ENCODE measurements around the gene LRRC75A.
A peak's percentile ranks its signal among the peaks of the same experiment; 100 is the strongest.

LRRC75A gene

DNA sequence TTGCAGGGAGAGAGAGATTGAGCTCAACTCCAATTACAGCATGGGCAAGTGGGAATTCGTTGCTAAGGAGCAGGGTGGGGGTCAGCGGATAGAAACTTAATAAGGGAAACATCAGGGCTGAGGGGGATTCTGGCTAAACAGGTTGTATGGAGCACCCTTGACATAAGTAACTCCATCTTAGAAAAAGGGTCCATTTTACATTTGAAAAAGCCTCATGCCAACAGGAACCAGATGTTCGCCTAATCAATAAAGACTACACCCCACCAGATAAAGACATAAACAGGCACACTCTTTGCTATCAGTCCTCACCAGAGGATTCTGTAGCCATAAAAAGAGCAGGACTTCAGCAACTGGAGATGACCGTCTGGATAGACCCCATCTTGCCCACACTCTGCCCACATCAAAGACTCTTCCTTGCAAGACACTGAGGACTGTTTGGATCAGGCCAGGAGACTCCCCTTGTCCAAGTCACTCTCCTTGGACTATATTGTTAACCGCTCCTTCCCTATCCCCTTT lies 1.6 kb upstream of the LRRC75A start:
- no peak for DNase-seq

DNA sequence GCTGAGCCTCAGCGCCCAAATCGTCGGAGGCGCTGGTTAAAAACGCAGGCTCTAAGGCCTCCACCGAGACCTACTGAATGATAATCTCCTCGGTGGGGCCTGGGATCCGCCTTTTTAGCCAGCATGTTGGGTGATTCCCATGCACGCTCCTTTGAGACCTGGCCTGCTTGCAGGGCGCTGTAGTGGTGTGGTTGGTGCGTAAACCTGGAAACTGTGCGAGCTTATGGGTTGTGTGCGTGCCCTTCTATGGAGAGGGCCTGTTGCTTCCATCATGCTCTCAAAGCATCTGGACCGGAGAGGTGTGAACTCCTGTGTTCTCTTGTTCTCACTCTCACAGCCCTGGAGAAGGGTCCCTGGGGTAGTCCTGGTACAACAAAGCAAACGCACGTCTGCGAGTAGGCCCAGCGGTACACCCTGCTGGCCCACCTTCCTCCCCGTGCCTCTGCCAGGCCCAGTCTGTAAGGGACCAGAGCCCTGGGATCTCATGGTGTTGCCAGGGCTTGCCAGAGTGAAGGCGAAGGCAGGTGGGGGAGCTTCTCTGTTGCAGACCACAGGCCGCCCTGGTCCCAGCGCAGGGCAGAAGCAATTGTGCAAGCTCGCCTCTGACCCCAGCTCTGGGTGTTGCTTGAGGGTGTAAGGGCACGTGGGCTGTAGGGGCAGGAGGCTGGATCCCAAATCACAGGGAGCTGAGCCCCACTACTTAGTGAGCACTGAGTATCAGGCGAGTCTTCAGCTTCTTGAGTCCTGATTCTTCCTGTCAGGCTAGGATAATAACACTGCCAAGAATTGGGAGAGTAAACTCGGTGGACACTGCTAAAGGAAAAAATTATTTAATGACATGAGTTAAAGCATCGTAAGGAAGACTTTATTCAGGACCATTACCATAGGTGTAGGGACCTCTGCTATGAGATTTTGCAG lies 879 bp upstream of the LRRC75A start:
- no peak for DNase-seq

DNA sequence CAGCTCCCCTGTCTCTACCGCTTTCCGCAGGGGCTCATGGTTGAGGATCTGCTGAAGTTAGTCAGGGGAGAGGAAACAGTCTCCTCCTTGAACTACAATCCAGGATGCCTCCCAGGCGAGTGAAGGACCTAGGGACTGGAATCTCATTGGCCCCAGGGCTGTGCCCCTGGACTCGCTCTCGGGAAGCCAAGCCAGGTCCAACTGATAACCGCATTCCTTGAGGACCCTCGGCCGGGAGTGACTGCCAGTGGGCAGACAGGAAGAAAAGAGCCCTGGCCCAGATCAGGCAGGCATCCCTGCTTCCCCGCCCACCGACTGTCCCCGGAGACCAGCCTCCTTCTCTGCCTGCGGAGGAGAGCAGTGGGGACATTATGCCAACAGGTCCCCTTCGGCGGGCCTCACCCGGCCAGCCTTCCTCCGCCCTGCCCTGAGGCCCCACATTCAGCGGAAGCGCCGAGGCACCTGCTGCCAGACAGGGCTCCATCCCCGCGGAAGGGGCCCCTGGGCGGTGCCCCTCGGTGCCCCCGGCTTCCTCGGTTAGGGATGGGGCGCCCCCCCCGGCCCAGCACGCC lies 776 bp downstream of the LRRC75A start:
- DNase-seq = no peak

DNA sequence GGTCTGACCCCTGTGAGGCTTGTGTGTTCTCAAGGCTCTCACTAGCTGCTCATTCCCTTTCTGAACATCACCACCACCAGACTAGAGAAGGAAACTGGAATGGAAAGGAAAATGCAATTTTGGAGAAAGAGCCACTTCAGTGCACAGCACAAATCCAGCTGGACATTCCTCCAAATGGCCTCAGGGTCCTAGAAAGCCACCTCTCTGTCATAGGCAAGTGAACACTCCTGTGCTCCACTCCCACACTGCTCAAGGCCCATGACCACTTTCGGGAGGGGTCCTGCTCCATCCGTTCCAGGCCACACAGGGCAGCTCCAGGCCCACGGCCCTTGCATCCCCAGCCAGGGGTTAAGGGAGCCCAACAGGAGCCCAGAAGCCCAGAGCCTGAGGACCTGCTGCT lies 2.6 kb downstream of the LRRC75A start:
- DNase-seq = no peak

DNA sequence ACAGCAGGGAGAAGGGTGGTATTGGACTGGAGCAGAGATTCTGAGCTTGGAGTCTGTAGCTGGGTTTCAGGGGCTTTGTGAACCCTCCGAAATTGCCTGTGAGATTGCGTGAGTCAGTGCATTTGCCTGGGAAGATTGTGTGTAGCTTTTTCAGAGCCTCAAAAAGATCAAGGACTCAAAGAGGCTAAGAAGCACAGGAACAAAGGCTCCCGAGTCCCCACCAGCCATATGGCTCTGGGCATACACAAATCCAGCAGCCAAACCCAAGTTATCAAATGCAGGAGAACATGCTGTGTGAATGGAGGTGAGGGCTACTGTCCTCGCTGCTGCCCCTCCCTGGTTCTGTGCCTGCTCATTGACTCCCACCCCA lies 3.0 kb downstream of the LRRC75A start:
- DNase-seq = no peak

DNA sequence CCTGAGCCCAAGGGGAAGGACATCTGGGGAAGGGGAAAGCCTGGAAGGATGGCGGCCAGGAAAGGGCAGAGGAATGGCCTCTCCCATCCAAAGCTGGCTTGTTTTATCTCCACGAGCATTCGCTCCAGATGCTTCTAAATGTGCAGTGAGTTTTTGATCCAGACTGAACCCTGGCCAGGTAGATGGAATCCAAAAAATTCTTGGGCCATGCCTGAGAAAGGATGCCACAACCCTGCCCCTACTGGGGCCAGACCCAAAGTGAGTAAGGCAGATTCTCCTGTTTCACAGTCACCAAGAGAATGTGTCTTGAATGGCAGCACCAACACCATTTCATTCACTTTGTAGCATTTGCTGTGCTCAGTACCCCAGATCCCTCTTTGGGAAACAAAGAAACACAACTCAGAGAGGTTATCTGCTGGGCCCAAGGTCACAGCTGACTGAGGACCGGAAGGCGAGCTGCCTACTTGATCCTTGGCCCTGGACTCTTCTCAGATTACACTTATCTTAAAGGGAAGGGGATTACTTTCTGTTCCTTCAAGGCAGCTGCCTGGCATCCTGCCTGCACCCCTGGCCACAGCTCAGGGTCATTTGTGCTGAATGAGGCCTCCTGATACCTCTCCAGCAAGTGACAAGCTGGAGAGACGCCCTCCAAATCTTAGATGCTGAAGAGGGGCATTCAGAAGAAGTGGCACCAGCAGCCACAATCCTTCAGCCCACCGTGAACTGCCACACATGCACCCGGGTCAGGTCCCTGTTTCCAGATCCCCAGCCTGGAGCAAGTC lies 3.6 kb downstream of the LRRC75A start:
- DNase-seq = no peak

DNA sequence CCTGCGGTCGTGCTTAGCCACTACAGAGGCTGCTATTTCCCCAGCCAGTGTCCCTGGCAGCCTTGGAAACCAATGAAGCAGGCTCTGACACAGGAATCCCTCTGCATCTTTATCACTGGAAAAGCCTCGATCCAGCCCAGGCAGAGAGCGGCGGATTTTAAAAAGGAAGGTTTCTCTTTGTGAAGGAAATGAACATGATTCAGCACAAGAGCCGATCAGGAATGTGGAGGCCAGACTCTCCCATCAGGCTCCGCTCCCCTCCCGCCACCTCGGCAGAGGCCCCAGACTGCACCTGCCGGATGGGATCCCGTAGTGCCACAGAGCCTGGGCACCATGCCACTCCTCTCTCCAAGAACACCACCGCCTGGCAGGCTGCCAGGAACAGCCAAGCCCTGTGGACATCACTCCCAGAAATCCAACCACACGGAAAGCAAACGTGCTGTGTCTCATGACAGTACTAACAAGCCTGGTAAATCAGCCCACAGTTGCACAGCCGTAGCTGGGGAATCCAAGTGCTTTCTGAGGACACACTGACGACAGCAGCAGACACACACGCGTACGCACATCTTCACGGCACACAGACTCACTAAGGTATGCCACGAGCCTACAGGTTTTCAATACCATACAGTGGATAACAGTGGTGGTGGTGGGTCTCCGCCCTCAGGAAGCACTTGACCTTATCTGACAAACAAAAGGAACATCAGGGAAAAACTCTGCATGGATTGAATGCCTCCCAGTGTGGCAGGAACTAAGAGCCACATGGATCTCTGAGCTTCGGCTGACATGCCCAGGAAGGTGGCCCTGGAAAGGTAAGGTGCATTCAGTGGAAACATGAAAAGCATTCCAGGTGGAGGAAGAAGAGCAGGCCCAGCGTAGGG lies 5.4 kb downstream of the LRRC75A start:
- peak; percentile 66 for DNase-seq

DNA sequence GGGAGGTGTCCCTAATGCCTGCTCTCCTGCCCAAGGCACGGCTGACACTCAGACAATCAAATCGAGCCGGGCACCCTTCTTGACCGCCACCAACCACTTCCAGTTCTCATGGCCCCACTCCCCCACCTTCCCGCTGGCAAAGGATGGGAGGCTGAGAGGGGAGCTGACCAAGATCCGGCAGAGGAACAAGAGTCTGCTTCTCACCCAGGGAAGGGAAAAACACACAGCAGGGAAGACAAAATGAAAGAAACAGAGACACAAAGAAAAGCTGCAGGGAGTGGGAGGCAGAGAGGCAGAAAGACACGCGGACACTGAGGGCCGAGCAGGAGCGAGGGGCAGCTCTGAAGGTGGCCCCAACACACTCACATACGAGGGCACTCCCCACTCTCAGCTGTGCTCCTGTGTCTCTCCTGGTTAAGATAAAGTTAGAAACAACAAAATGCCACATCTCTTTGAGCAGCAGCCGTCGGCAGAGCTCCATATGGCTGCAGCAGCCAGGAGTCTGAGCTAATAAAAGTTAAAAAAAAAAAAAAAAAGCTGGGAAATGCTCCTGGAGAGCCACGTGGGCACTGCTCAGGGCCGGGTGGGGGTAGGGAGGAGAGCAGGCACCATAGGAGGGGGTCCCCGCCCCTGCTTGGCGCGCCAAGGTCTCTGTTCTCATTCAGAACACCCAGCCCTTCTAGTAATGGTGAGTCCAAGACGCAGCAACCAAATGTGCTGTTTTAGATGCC lies 7.4 kb downstream of the LRRC75A start:
- DNase-seq = no peak

DNA sequence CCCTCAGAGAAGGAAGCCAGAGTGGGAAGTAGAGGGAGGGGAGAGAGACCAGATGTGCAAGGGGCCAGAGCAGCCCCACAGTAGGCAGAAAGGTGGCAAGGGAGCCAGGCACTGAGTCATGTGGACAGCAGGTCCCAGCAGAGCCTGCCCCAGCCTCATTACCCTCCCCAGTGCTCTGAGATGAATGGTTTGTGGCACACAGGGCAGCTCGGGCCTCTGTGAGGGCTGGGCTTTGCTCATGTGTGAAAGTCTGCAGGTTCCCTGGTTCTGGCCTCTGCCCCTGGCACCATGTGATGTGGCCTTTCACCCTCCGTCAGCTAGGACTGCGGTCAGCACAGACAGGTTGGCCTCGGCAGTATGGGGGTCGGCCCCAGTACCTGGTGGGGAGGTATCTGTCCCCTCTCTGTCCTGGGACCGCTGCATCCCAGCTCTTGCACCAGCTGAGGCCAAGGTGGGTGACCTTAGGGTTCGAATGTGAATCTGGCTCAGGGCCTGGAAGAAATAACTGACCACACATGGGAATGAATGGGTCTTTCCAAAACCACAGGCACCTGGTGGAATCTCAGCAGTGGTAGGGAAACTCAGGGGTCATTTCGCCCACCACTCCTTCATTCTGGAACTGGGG lies 8.9 kb downstream of the LRRC75A start:
- DNase-seq = no peak

DNA sequence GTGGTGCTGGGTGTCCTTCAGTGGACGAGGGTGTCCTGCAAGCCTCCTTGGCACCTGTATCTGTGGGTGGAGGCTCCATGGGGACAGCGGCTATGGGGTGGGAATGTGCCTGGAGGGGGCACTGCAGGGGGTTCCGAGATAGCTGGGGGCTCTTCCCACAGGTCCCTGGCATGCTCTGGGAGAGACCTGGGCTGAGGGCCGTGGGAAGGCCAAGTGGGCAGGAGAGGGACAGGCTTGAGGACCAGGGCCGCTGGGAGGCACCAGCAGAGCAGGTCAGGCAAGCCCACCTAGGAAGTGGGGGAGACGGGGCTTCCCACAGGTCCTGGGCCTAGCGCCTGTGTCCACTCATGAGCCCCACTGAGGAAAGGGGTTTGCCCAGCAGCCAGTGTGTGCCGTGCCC lies 9.7 kb downstream of the LRRC75A start:
- DNase-seq = no peak

DNA sequence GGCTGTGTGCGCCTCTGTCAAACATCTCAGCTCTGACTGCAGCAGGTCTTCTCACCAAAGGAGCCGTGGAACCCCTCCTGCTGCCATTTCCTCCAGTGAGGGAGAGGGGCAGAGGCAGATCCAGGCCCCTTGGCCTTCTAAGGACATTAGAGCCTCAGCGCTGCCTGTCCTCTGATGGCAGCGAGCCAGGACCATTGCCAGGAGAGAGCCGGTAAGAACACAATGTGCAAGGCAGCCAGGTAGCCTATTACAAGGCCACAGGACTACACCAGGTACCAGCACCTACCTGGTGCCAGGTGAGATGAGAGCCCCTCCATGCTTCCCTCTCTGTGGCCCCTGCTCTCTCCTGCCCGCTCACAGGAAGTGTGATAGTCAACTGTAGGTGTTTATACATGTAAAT lies 11.0 kb downstream of the LRRC75A start:
- no peak for DNase-seq

DNA sequence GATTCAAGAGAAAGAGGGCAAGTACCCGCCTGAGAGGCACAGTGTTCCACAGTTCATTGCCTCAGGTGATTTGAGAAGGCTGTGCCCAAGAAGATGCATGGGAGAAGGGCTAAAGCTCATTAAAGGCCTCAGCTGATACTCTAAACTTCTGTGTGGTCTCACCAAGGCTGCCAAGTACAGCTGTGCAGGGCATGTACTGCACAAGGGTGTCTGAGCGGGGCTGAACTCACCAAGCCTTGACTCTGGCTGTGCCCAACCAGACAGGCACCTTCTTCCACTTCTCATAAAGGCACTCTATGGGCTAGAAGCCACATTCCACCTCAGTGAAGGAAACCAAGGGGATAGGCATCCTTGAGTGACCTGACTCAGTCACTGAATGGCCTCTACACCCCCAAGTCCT lies 12.7 kb downstream of the LRRC75A start:
- no peak for DNase-seq

DNA sequence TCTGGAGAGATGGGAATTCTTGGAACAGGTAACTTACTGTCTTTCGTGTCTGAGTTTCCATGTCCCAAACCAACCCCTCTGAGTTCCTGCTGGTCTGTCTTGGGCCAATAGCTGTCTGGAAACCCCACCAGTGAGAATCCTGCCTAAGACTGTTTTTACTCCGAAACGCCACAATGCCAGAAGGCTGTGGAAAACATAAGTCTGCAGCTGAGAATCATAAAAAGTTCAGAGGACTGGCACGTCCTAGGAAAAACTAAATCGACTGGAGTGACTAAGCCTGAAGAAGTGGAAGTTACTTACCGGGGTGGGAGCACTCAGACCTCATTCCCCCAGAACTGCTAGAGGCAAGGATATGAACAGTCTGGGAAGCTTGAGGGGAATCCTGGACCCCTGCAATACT lies 13.3 kb downstream of the LRRC75A start:
- no peak for DNase-seq

DNA sequence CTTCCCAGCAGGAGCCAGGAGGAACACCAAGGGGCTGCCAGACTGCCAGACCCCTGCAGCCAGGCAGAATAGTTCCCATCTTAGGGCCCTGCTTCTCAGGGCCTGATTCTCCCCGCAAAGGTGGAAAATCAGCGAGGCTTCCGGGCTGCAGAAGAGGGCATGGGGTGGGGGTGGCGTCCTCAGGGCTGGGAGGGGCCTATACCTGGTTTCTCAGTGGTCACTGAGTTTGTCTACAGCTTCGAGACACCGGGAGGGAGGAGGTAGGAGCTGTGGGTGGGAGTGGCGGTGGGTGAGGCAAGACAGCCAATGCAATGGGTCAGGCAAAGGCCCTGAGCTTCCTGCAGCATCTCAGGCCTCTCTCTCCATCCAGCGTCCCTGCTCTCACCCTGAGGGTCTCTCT lies 14.3 kb downstream of the LRRC75A start:
- no peak for DNase-seq

DNA sequence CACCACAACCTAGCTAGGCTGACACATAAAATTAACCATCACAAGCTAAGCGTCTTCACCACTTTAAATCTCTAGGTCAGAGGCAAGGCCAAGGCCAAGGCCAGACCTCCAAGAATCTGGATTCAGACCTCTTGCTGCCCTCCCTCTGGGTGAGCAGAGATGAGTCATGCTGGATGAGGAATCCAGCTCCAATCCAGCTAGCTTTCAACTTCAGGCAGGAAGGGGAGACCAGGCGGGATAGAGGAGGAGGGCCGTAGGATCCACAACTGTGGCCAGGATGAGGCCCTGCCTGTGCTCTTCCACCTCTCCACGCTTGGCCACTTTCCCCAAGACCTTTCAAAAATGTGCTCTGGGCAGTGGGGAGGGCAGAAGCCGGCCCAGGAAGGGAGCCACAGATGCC lies 14.7 kb downstream of the LRRC75A start:
- DNase-seq = peak; percentile 88

DNA sequence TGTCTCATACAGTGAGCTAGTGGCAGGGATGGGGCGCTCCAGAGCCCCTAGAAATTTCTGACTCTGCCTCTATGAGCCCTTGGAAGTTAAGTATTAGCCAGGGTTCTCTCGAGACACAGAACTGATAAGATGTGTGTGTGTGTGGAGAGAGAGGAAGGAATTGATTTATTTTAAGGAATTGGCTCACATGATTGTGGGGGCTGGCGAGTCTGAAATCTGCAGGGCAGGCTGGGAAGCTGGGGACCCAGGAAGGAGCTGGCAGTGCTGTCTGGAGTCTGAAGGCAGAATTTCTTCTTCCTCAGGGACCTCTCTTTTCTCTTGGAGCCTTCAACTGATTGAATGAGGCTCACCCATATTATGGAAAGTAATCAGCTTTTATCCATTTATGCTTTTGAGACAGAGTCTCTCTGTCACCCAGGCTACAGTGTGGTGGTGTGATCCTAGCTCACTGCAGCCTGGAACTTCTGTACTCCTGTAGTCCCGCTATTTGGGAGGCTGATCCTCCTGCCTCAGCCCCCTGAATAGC lies 16.8 kb downstream of the LRRC75A start:
- no peak for DNase-seq

DNA sequence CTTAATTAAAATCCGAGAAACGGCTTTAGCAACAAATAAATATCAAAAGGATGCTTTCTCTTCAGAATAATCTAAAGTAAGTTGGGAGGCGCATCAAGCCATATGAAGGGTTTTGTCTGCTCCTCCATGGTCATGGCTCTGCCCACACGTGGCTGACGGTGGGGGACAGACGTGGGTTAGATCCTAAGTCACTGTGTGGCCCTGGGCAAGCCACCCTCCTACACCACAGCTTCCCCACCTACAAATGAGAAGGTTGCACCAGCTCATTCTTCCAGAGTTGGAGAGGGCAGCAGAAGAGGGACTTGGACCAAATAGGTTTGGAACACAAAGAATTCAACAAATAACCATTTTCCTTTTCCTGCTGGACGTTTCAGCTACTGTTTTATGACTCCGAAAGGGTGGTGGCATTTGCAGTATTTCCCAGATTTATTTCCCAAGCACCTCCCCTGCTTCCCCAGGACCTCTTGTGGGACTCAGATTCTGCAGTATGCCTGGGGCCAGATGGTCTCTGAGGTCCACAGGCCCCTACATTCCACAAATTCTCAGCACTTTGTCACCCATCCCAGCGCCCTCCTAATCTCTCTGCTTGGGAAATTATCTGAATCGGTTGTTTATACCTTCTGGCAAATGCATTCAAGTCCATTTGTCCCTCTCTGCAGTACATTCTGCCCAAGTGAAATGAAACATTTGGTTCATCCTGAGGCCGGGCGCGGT lies 17.8 kb downstream of the LRRC75A start:
- DNase-seq = peak; percentile 45

DNA sequence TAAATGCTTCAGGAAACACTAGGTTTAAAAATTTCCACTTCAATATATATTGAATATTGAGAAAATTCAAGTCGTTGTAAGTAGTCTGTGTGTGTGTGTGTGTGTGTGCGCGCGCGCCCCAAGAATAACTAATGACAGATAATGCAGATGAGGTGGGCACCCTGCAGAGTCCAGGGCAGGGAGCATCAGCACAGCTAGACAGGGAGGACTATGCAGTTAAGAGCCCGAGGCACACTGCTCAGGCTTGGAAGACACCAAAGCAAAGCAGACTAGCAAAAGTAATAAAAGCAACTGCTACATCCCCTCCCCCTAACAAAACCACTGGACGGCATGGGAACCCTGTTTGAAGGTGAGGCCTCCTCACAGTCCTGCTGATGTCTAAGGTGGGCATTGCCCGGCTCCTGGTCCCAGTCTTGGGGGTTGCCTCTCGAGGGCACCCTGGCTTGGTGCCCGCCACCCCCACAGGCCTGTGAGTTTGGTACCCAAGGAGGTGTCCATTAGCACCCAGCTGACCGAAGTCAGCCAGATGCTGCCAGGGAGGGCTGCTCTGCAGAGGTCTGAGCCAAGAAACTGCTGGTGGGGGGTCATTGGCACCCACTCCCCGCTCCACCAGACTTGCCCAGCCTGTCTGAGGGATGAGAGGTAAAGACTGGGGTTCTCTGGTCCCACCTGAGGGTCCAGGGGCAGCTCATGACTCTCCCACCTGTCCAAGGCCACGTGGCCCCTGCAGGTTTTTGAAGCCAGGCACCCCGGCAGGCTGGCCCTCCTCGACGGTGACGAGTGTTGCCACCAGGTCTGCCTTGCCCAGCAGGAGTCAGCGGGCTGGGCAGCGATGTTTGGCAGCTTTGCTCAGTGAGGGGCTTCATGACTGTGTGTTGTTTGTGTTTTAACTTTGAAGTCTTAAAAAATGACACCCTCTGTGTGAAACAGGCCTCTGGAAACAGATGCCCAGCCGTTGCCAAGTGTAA lies 18.7 kb downstream of the LRRC75A start:
- no peak for DNase-seq

DNA sequence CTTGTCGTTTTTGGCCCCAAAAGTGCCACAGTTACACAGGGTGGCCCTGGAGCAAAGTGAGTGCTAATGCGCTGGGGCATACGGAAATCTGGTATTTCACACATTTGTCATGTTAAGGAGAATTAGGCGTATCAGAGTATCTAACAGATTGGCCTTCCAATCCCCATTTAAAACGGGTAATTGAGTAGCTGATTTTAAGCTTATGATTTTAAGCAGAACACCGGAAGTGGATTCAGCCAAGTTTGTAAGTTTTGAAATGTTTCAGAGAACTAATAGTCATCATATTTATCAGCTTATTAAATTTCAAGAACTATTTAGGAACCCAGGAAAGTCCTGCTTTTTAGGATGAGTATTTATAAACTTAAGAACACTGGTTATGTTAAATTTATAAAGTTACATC lies 19.5 kb downstream of the LRRC75A start:
- DNase-seq = no peak
